K562 (cell line): ENCODE results near the gene ADPRHL1.

Source experiments
- ARNT ChIP-seq, 2 experiments: fragments of 450-650 bp; IDR thresholded peaks; 2 replicates each; pipeline ENCODE4 v1.6.1; 2016; ENCODE audit warnings: mild to moderate bottlenecking in 1 of 2
- CAMTA2 ChIP-seq: fragments of 250-450 bp; sonication (Bioruptor Pico); conservative IDR thresholded peaks from 2 replicates; pipeline ENCODE4 v1.5.1; 2022
- E2F3 ChIP-seq: fragments of 250-450 bp; sonication (Bioruptor Pico); IDR thresholded peaks from 2 replicates; pipeline ENCODE4 v1.4.0; 2020; ENCODE audit warnings: mild to moderate bottlenecking
- HDAC6 ChIP-seq: IDR thresholded peaks from 2 replicates; pipeline ENCODE4 v1.6.1; 2012; ENCODE audit warnings: low read depth, mild to moderate bottlenecking, control low read depth, inconsistent platforms, low read length, moderate library complexity
- POLR2AphosphoS5 ChIP-seq: IDR thresholded peaks from 2 replicates; pipeline ENCODE4 v1.6.1; 2011; ENCODE audit warnings: mild to moderate bottlenecking, low read depth, low read length, moderate library complexity; ENCODE audit not compliant: control insufficient read depth, insufficient read depth
- RAD21 ChIP-seq, 2 experiments: fragments of 250-450 bp in 1 of 2; fragments of 450-650 bp in 1 of 2; sonication (Bioruptor Pico) in 1 of 2; formaldehyde crosslinking in 1 of 2; IDR thresholded peaks in 1 of 2; conservative IDR thresholded peaks in 1 of 2; 2 replicates each; pipeline versions ENCODE4 v1.4.0 to v1.8.0; 2020 to 2022; ENCODE audit warnings: mild to moderate bottlenecking in 2 of 2, moderate library complexity in 1 of 2
- SAFB2 ChIP-seq: fragments of 200-400 bp; formaldehyde crosslinking; IDR thresholded peaks from 2 replicates; pipeline ENCODE4 v1.6.1; 2018; ENCODE audit warnings: borderline replicate concordance, low read length, low read depth, moderate library complexity; ENCODE audit not compliant: severe bottlenecking
- STAT5B ChIP-seq: fragments of 250-450 bp; sonication (Bioruptor Pico); IDR thresholded peaks from 2 replicates; pipeline ENCODE4 v1.8.0; 2021; ENCODE audit warnings: mild to moderate bottlenecking, inconsistent platforms
- ZNF354B ChIP-seq: fragments of 250-450 bp; sonication (Bioruptor Pico); IDR thresholded peaks from 2 replicates; pipeline ENCODE4 v1.4.0; 2020

- TF ChIP-seq SAFB2 (no peak), ARNT (IDR thresholded peaks at IDR 0.05) (no peak), ZNF354B (CRISPR knock-in tag) (no peak), STAT5B (CRISPR knock-in tag) (no peak), E2F3 (CRISPR knock-in tag) (no peak), HDAC6 (no peak), POLR2AphosphoS5 (no peak), RAD21 (CRISPR knock-in tag; conservative IDR thresholded peaks at IDR 0.05 in 1 of 2, IDR thresholded peaks at IDR 0.05 in 1 of 2) (no peak), CAMTA2 (CRISPR knock-in tag) (no peak)
Observed at GRCh38 chr13:113452466-113452865, 822 bp downstream of the ADPRHL1 start.
